PC-3 (cell line): ENCODE results near the gene NRCAM. TPM values are rescaled to one million over a fixed set of nuclear protein-coding genes. Genes with fewer than 3 reads are reported as not detected.
"Not testable (repeated sequence)": the region's sequence is repeated elsewhere in the genome, so short reads cannot be mapped to it uniquely, and the experiment has no call there.

ENCODE experiments used
- ATAC-seq: fragments of 200-7000 bp; cut with Tn5 transposase; 2 replicates; pipeline ENCODE4 v1.9.1; 2020; ENCODE audit warnings: mild to moderate bottlenecking, moderate library complexity
- Bru-seq: library from RNA; stranded (reverse); fragments of 400-500 nt; gene quantifications from one replicate; lab custom pipeline; 2021; lab: Mats Ljungman, UMichigan
- BruChase-seq, 2 experiments: library from RNA; stranded (reverse); fragments of 400-500 nt; gene quantifications; one replicate each; lab custom pipeline; 2021; lab: Mats Ljungman, UMichigan
- BruUV-seq: library from RNA; stranded (reverse); fragments of 400-500 nt; replicated peaks from 2 replicates; lab custom pipeline; 2021; lab: Mats Ljungman, UMichigan
- CTCF ChIA-PET: fragments of 300-600 bp; sonication (Branson Sonifier 250); formaldehyde crosslinking; loops from one replicate; lab custom pipeline; 2022; ENCODE audit warnings: antibody characterized with exemption; lab: Charles Lee
- POLR2A ChIA-PET: fragments of 300-600 bp; sonication (Branson Sonifier 250); formaldehyde crosslinking; loops from one replicate; lab custom pipeline; 2022; ENCODE audit warnings: antibody characterized with exemption; ENCODE audit not compliant: unreplicated experiment; lab: Charles Lee
- DNase-seq: peaks from one replicate; pipeline ENCODE4 v3.0.0-alpha.2; 2015
- H2AFZ ChIP-seq: fragments of 300-600 bp; sonication (generic); 2 replicates; pipeline ENCODE4 v1.6.0; 2016; ENCODE audit warnings: antibody characterized with exemption, low read length
- H3F3A ChIP-seq: fragments of 300-600 bp; sonication (generic); one replicate; pipeline ENCODE4 v1.6.0; 2017; ENCODE audit warnings: antibody characterized with exemption, low read length, control low read depth, mild to moderate bottlenecking; ENCODE audit not compliant: unreplicated experiment
- H3K27ac ChIP-seq: fragments of 300-600 bp; sonication (generic); 2 replicates; pipeline ENCODE4 v1.5.1; 2016; ENCODE audit warnings: mild to moderate bottlenecking, low read length
- H3K27me3 ChIP-seq: fragments of 300-600 bp; sonication (generic); 2 replicates; pipeline ENCODE4 v1.6.1; 2016; ENCODE audit warnings: low read length, mixed read lengths
- H3K36me3 ChIP-seq: fragments of 300-600 bp; sonication (generic); 2 replicates; pipeline ENCODE4 v1.6.1; 2016; ENCODE audit warnings: low read depth, mixed run types, low read length, mixed read lengths
- H3K4me1 ChIP-seq: fragments of 300-600 bp; sonication (generic); 2 replicates; pipeline ENCODE4 v1.5.1; 2016; ENCODE audit warnings: low read length; ENCODE audit not compliant: insufficient read depth
- H3K4me2 ChIP-seq: fragments of 300-600 bp; sonication (generic); 2 replicates; pipeline ENCODE4 v1.6.0; 2016; ENCODE audit warnings: low read length
- H3K4me3 ChIP-seq: fragments of 300-600 bp; sonication (generic); 2 replicates; pipeline ENCODE4 v1.5.1; 2016; ENCODE audit warnings: mild to moderate bottlenecking, low read length, mixed read lengths
- H3K79me2 ChIP-seq: fragments of 300-600 bp; sonication (generic); 2 replicates; pipeline ENCODE4 v1.6.1; 2017; ENCODE audit warnings: low read length, mixed read lengths
- H3K9ac ChIP-seq: fragments of 300-600 bp; sonication (generic); 2 replicates; pipeline ENCODE4 v1.6.0; 2016; ENCODE audit warnings: mild to moderate bottlenecking, low read length
- H3K9me2 ChIP-seq: fragments of 300-600 bp; sonication (generic); replicated peaks from 2 replicates; pipeline ENCODE4 v1.6.1; 2016; ENCODE audit warnings: mixed run types, low read length, mixed read lengths
- H3K9me3 ChIP-seq: fragments of 300-600 bp; sonication (generic); 2 replicates; pipeline ENCODE4 v1.6.1; 2016; ENCODE audit warnings: low read length, mixed read lengths
- H4K20me1 ChIP-seq: fragments of 300-600 bp; sonication (generic); 2 replicates; pipeline ENCODE4 v1.6.1; 2016; ENCODE audit warnings: low read length, mixed read lengths
- CTCF ChIP-seq: fragments of 300-600 bp; sonication (generic); conservative IDR thresholded peaks from 2 replicates; pipeline ENCODE4 v1.5.1; 2017; ENCODE audit warnings: antibody characterized with exemption, low read depth, mild to moderate bottlenecking, low read length
- EZH2 ChIP-seq: fragments of 300-600 bp; sonication (generic); IDR thresholded peaks from one replicate; pipeline ENCODE4 v1.6.1; 2017; ENCODE audit warnings: antibody characterized with exemption, mild to moderate bottlenecking, low read length; ENCODE audit not compliant: unreplicated experiment
- EZH2phosphoT487 ChIP-seq: fragments of 300-600 bp; sonication (generic); IDR thresholded peaks from 2 replicates; pipeline ENCODE4 v1.6.1; 2018; ENCODE audit warnings: mild to moderate bottlenecking, antibody characterized with exemption, low read length, borderline replicate concordance
- intact Hi-C: fragments of 100-400 bp; cut with micrococcal nuclease; formaldehyde crosslinking; loops from 2 replicates; pipeline ENCODE4 v1.9.0; 2023
- long read RNA-seq: library from polyadenylated mRNA; unstranded; transcript quantifications from one replicate; pipeline ENCODE4 v2.0.0, GENCODE V29; 2021; ENCODE audit not compliant: unreplicated experiment
- total RNA-seq: library from RNA; depleted of rRNA; stranded (reverse); fragments of >200 nt; gene quantifications from 2 replicates; pipeline ENCODE4 v1.2.3, GENCODE V29; 2014; rRNA removed

Gene NRCAM
- not detected in 2 replicates for total RNA-seq
- percentile 4 among the genes with signal in this experiment for Bru-seq, nascent RNA
- percentile 12 among the genes with signal in this experiment for BruChase-seq, experiment 1, labeled RNA remaining after a 6-hour chase
- percentile 24 among the genes with signal in this experiment for BruChase-seq, experiment 2, labeled RNA remaining after a 2-hour chase
- long read RNA-seq: 0 reads

GRCh38 chr7:108455998-108456677 lies at the start of gene NRCAM:
Gene NRCAM (minus strand): TSS chr7:108456436. CDS start chr7:108240064, 216,372 bp downstream.
- ChIA-PET CTCF (interaction anchor here (0.7 kb wide), 1 partner anchor 78 kb away, joined by 3 read pairs; no protein-coding TSS in a partner anchor), POLR2A (no interaction called here)
- TF ChIP-seq CTCF (no peak), EZH2phosphoT487 (no peak), EZH2 (peak; percentile 73)
- DNase-seq: no peak
- no peaks in the 10 kb centered on the region for H3K79me2 ChIP-seq
- H3K9me3 ChIP-seq: no peaks in the 10 kb centered on the region
- peak within 1 kb of the TSS; percentile 46 for H3K4me2 ChIP-seq
- H3K27me3 ChIP-seq: peaks cover 48% of the 10 kb centered on the region
- H3K27ac ChIP-seq: no peak within 1 kb of the TSS
- no TSS peak for BruUV-seq
- H2AFZ ChIP-seq: no peak within 1 kb of the TSS
- ATAC-seq: peak; percentile 33
- H3K4me3 ChIP-seq: 0 out of 2 replicates have a peak within 1 kb of the TSS, but pooled peaks have one; percentile 12
- no peak within 1 kb of the TSS for H3K9ac ChIP-seq
- H3K4me1 ChIP-seq: no peaks in the 10 kb centered on the region
- H4K20me1 ChIP-seq: no peaks in the 10 kb centered on the region
- no peaks in the 10 kb centered on the region for H3F3A ChIP-seq
- intact Hi-C loops: no loop called here
- H3K9me2 ChIP-seq: no peaks in the 10 kb centered on the region
- no peaks in the 10 kb centered on the region for H3K36me3 ChIP-seq

- CTCF ChIA-PET, ATAC-seq, H3K4me3 ChIP-seq, BruUV-seq, POLR2A ChIA-PET, H2AFZ ChIP-seq, H3K4me2 ChIP-seq, H3K4me1 ChIP-seq, H3K36me3 ChIP-seq, H4K20me1 ChIP-seq, H3K27ac ChIP-seq, H3K9me2 ChIP-seq, H3K9ac ChIP-seq, DNase-seq, H3F3A ChIP-seq, H3K27me3 ChIP-seq, H3K79me2 ChIP-seq, H3K9me3 ChIP-seq, intact Hi-C loops: not testable (repeated sequence)
Observed at GRCh38 chr7:108504576-108504975, 48.3 kb upstream of the NRCAM start.

- ChIA-PET POLR2A (interaction anchor here (0.6 to 0.7 kb wide), 2 partner anchors 250 to 332 kb away, joined by 3 read pairs; no protein-coding TSS in a partner anchor), CTCF (no interaction called here)
- H3K4me2 ChIP-seq: no peak overlapping the region
- no peak for TF ChIP-seq EZH2phosphoT487
- TF ChIP-seq CTCF: no peak
- TF ChIP-seq EZH2: no peak
- BruUV-seq: no TSS peak
- ATAC-seq: no peak
- no peaks in the 10 kb centered on the region for H3K9me2 ChIP-seq
- H3K9ac ChIP-seq: no peak overlapping the region
- no peaks in the 10 kb centered on the region for H3K4me1 ChIP-seq
- no peaks in the 10 kb centered on the region for H3K9me3 ChIP-seq
- no peaks in the 10 kb centered on the region for H3K79me2 ChIP-seq
- H3K27ac ChIP-seq: no peak overlapping the region
- H3F3A ChIP-seq: no peaks in the 10 kb centered on the region
- no peak for DNase-seq
- no peaks in the 10 kb centered on the region for H3K27me3 ChIP-seq
- no peaks in the 10 kb centered on the region; the same call in 1 of the 2 replicates for H3K36me3 ChIP-seq
- no peak overlapping the region for H2AFZ ChIP-seq
- no peak overlapping the region for H3K4me3 ChIP-seq
- no peaks in the 10 kb centered on the region for H4K20me1 ChIP-seq
- intact Hi-C loops: no loop called here
Observed at GRCh38 chr7:108503112-108504026, 47.1 kb upstream of the NRCAM start.
